ENCODE data around the gene ITPA. TPM values are rescaled to one million over a fixed set of nuclear protein-coding genes. Genes with fewer than 3 reads are reported as not detected.

ITPA gene
- total RNA-seq, 1 donor from 2014 or later, result 35.2 TPM

DNA sequence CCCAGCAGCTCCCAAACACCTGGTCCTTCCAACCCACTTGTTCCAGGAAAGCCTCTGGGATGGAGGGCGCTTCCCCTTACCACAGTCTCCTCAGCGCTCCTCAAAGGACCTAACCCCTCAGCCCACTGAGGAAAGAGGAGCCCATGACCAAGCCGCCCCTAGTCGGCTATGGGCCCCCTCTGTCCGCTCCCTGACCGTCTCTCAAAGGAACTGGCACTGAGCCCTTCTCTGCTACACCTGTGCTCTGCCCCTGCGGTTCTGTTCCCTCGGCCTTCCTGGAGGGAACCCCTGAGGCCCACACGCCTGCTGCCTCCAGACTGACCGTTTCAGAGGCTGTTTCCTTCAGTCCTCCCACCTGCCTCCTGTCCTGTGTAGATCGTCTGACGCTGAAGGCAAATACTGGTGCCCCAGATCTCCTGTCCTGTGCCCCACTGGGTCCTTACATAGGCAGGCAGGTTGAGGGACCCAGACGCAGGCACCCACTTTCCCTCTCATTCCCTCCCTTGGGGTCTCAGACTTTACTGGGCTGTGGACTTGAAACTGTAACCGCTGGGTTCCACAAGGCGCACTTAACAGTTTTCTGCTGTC is 31.6 kb downstream of the ITPA start:
- DNase-seq (ENCODE audit: extremely low read depth, low read depth, low spot score), result no peak

DNA sequence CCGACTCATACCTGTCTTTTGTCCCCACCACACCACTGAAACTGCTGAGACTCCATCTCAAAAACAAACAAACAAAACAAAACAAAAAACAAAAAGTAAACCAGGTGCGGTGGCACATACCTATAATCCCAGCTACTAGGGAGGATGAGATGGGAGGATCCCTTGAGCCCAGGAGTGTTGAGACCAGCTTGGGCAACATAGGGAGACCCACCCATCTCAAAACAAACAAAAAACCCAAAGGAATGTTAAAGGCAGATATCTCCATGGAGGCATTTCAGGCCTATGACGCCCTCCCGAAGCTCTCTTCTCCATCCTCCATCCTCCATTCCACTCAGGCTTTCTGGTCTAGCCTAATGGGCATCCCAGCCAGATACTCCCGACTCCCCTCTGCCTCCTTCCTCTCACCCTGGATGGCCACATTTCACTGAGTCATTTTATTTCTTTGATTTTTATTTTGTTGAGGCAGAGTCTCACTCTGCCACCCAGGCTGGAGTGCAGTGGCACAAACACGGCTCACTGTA is 32.9 kb downstream of the ITPA start:
- DNase-seq (ENCODE audit: extremely low read depth, low read depth, low spot score), result no peak

DNA sequence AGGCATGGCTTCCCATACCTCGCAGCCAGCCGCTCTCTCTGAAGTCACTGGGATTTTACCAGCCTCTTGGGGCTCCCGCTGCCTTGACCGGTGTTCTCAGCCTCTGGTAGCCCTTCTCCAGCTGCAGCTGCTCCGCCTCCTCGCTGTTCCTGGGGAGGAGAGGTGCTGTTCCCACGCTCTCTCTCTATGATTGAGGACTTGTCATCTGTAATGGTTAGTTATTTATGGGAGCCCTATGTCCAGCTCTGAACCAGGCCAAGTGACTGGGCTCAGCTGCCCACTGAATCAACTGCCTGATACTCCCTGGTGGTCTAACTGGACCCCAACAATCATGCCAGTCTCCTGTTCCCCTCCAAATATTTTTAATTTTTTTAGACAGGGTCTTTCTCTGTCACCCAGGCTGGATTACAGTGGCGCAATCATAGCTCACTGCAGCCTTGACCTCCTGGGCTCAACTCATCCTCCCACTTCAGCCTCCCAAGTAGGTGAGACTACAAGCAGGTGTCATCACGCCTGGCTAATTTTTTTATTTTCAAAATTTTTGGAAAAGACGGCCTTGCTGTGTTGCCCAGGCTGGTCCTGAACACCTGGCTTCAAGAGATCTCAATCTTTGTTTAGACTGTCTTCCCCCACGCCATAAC is 34.5 kb downstream of the ITPA start:
- DNase-seq (ENCODE audit: extremely low read depth, low read depth, low spot score), result no peak

DNA sequence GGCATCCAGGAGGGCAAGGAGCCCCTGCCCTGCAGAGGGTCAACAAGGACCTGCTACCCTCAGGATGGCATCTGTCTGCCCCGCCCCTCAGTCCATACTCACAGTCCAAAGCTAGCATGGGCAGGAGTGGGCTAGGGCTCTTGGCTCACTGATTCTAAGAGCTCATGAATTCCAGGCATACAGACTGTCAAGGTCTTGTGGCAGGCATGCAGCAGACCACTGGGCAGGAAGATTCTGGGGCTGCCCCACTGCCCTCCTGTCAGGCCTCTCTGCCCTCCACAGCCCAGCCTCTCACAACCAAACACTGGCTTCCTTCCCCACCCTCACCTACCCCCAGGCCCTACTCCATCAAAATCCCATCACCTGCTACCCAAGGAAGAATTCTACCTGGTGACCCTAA is 35.3 kb downstream of the ITPA start:
- no peak for DNase-seq (ENCODE audit: extremely low read depth, low read depth, low spot score)

DNA sequence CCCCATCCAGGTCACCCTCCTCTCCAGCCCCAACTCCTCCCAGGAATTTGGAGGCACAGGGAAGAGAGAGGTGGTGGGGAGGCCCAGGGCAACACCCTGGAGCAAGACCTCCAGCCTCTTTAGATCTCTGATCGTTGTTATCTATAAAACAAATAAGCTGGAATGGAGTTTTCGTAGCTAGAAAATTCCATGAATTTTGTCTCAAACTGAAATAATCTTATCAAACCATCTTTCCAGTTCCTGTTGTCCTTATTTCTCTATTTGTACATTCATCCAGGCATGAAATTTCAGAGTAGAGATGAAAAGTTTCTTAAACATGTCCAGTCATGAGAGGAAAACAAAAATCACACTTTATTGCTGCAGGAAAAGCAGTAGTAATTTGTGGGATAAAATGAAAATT is 35.9 kb downstream of the ITPA start:
- no peak for DNase-seq (ENCODE audit: extremely low read depth, low read depth, low spot score)

DNA sequence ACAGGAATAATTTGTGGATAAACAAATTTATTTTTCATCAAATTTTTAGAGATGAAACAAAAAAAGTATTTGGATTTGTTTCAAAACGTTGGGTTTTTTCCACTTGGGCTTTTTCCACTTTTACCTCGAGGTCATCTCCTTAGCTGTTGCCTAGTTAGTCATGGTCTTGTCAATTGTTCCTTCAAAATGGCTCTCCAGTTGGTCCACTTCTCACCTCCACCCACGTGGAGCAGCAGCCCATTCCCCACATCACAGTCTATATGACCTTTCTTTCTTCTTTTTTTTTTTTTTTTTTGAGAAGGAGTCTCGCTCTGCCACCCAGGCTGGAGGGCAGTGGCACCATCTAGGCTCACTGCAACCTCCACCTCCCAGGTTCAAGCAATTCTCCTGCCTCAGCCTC is 36.4 kb downstream of the ITPA start:
- no peak for DNase-seq (ENCODE audit: extremely low read depth, low read depth, low spot score)

DNA sequence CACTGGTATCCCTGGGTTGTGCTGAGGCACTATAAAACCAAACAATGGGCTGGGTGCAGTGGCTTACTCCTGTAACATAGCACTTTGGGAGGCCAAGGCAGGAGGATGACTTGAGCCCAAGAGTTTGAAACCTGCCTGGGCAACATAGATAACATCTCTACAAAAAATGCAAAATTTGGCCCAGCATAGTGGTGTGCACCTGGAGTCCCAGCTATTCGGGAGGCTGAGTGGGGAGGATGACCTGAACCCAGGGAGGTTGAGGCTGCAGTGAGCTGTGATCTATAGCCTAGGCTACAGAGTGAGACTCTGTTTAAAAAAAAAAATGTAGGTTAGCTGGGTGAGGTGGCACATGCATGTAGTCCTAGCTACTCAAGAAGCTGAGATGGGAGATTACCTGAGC is 37.4 kb downstream of the ITPA start:
- DNase-seq (ENCODE audit: extremely low read depth, low read depth, low spot score), result no peak

DNA sequence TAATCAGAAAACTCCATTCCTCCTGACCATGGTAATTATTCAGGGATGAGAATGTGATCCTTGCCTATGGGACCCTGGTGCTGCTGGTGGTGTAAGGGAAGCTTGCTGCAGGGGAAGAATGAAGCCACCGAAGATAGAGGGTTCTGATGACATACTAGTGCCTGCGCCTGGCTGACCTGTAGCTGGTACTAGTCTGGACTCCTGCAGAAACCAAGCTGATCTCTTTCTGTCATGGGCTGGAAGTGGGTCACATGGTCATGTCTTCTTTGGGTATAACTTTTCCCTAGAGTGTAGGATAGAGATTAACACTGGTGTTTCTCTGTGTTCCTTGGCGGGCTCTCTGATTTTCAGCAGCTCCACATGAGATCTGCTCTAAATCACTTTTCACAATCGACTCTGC is 38.3 kb downstream of the ITPA start:
- DNase-seq (ENCODE audit: extremely low read depth, low read depth, low spot score), result no peak

DNA sequence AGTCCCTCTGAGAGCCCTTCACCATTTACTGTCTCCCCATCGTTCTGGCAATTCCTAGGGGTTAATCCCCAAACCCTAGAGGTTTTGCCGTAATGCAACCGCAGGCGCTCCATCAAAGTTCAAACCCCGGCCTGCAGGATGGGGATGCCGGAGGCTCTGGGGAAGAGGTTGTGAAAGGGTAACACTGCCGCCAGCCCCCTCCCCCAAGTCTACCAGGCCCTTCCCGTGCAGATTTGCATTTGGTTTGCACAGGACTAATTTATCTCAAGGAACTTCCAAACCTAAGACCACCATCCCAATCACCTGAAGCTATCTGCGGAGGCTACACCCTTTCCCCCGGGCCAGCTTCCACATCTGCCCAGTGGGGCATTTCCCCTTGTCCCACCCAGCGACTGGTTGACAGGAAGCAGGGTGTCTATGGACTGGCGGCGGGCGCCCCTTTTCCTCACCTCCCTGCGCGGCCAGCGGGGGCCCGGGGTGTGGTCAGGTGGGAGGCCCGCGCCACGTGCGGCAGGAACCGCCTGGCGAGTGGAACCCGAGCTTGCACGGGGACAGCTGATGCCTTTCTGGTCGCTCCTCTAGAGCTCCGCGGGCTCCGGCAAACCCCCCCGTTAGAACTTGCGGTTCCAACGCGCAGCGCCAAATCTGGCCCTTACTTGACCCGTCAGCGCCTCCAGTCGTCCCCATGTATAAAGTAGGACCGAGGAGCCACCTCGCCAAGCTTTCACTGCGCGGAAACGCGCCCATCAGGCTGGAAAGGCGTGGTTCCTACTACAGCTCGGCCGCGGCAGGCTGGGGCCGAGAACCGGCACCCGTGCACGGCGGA is 39.1 kb downstream of the ITPA start:
- no peak for DNase-seq (ENCODE audit: extremely low read depth, low read depth, low spot score)

DNA sequence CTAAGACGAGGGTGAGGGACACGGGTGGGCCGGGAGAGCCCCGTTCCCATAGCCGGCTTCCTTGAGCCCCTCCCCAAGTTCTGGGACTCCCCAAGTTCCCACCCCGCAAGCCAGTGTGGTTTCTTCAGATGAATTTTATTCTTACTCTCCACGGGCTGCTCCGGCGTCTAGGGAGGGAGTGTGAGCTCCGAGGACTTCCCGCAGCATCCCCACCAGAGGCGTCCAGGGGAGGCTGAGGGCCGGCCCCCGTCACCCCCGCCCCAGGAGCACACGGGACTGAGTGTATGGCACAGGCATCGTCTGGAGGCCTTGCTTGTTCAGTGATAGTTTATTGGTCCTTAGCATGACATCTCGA is 39.7 kb downstream of the ITPA start:
- no peak for DNase-seq (ENCODE audit: extremely low read depth, low read depth, low spot score)

DNA sequence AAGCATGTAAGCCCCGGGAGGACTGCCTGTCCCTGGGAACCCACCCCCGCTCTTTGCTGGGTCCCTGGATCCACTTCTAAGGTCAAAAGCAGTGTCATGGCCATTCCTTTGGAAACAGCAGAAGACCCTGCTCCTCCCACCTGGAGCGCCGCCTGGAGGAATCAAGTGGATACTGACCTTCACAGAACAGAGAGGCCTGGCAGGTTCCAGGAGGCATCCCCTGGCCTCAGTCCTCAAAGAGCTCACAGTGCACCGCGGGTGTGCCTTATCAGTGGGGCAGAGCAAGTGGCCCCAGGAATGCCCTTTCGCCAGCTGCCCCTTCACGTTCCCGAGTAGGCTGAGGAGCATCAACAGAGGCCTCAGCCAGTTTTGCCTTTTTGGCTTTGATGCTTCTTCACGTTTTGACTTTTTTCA is 40.8 kb downstream of the ITPA start:
- no peak for DNase-seq (ENCODE audit: extremely low read depth, low read depth, low spot score)

DNA sequence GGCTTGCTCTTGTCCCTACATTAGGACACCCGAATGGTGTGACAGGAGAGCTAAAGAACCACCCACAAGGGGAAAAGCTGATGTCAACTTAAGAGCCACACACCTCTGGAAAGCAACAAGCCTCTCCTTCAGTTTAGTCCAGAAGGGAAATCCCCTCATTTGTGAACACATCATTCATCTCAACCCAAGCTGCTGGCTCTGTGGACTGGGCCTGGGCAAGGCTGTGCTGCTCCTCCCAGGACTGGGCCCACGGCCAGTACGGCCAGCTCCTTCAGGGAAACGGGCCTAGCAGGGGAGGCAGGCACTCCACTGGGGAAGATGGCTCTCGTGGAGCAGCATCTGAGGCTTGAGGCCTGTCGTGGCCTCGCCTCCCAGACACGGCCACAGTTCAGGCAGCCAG is 42.5 kb downstream of the ITPA start:
- DNase-seq (ENCODE audit: extremely low read depth, low read depth, low spot score), result no peak

DNA sequence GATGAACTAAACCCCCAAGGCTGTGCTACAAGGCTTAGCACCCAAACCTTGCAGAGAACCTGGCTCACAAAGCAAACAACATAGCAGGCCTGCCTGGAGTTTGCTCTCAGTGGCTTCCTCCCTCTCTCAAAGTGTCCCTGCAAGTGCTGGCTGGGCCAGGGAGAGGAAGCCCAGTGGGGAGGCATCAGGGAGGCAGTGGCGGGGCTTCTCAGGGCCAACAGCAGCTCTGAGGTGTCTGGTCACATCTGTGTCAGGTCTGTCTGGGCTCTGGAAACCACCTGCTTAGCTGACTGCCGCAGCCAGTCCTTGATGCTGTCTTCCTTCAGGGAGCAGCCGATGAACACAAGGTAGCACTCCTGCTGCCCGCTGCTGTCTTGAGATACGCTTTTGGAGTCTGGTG is 46.4 kb downstream of the ITPA start:
- no peak for DNase-seq (ENCODE audit: extremely low read depth, low read depth, low spot score)

DNA sequence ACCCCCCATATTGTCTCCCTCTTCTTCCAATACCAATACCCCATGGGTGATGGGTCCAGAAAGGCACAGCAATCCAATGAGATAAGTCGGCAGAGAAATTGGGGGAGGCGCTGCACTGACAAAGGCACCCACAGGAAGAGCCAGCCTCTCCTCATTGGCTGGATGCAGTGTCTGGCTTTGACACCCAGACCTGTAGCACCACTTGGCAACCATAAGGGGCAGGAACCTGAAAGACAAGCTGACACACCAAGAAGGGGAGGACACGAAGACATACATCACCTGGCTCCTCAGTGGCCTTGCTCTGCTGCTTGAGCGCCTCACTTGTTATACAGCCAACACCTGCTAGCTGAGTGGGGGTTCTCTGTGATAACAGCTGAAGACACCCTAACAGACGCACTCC is 49.1 kb downstream of the ITPA start:
- DNase-seq (ENCODE audit: extremely low read depth, low read depth, low spot score), result no peak

DNA sequence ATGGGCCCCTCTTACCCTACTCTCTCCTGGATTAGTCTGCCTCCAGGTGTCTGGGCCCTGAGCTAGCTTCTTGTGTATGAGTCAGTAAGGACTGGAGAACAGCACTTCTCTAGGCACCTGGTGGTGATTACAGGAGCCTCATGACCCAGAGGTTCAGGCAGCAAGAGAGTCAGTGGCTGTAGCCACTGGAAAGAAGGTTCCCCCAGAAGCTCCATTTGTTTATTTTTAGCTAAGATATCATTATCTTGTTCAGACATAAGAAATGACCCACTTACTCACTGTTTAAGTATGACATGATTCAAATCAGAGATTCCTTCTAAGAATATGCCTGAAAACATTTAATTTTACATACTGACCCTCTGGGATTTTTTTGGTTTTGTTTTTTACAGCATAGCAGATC is 53.3 kb downstream of the ITPA start:
- DNase-seq (ENCODE audit: extremely low read depth, low read depth, low spot score), result no peak

DNA sequence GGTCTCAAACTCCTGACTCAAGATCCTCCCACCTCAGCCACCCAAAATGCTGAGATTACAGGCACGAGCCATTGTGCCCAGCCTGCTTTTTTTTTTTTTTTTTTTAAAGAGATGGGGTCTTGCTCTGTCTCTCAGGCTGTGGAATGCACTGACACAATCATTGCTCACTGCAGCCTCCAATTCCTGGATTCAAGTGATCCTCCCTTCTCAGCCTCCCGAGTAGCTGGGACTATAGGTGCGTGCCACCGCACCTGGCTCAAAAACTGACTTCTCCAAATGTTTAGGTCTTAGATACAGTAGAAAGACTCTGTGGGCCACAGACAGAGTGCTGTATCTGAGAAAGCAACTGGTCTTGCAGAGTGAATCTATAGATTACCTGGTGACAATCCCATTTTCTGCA is 60.8 kb downstream of the ITPA start:
- DNase-seq (ENCODE audit: extremely low read depth, low read depth, low spot score), result no peak

DNA sequence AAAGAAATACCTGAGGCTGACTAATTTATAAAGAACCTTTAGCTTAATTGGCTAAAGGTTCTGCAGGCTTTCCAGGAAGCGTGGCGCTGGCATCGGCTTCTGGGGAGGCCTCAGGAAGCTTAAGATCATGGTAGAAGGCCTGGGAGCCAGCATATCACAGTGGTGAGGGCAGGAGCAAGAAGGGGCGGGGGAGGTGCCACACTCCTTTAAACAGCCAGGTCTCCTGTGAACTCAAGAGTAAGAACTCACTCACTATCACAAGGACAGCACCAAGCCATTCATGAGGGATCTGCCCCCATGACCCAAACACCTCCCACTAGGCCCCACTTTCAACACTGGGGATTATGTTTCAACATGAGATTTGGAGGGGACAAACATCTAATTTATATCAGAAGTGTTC is 64.1 kb downstream of the ITPA start:
- DNase-seq (ENCODE audit: extremely low read depth, low read depth, low spot score), result no peak

Other genes starting within 250 kb of the ITPA start
- gene GNRH2, start 165.9 kb upstream of the ITPA start, total RNA-seq, result 0.48 TPM in 1 of 2 replicates, not detected in the other
- 30.8 and 37.9 TPM in 2 replicates for gene MRPS26, start 163.4 kb upstream of the ITPA start, total RNA-seq
- not detected in 2 replicates for gene OXT, start 137.9 kb upstream of the ITPA start, total RNA-seq
- gene AVP, start 124.8 kb upstream of the ITPA start, total RNA-seq, result not detected in 2 replicates
- gene FASTKD5, start 49.6 kb upstream of the ITPA start, total RNA-seq, result 15.7 and 16.2 TPM in 2 replicates
- 3.4 and 4.2 TPM in 2 replicates for gene UBOX5, start 49.6 kb upstream of the ITPA start, total RNA-seq
- 8.3 and 17.4 TPM in 2 replicates for gene LZTS3, start 35.9 kb upstream of the ITPA start, total RNA-seq
- 77.4 and 82.0 TPM in 2 replicates for gene DDRGK1, start 4.8 kb upstream of the ITPA start, total RNA-seq
- gene SLC4A11, start 29.7 kb downstream of the ITPA start, total RNA-seq, result 10.9 and 11.3 TPM in 2 replicates
- 18.8 and 21.1 TPM in 2 replicates for gene DNAAF9, start 198.2 kb downstream of the ITPA start, total RNA-seq